HUES64 (cell line): ENCODE measurements around the gene WBP1L.

Experiments
- H3K27ac ChIP-seq: 2 replicates; pipeline ENCODE4 v1.7.0; 2013; ENCODE audit warnings: low read depth, low read length, inconsistent platforms
- H3K27me3 ChIP-seq: 2 replicates; pipeline ENCODE4 v1.6.1; 2013; ENCODE audit warnings: mild to moderate bottlenecking, low read length; ENCODE audit not compliant: insufficient read depth
- H3K36me3 ChIP-seq: 2 replicates; pipeline ENCODE4 v1.6.1; 2013; ENCODE audit warnings: mild to moderate bottlenecking, low read length; ENCODE audit not compliant: insufficient read depth
- H3K4me1 ChIP-seq: 2 replicates; pipeline ENCODE4 v1.6.1; 2013; ENCODE audit warnings: mild to moderate bottlenecking, low read length, moderate library complexity; ENCODE audit not compliant: insufficient read depth
- H3K4me3 ChIP-seq: 2 replicates; pipeline ENCODE4 v1.5.1; 2013; ENCODE audit warnings: mild to moderate bottlenecking, low read length, moderate library complexity
- H3K9ac ChIP-seq: 2 replicates; pipeline ENCODE4 v1.6.1; 2013; ENCODE audit warnings: mild to moderate bottlenecking, low read depth, low read length
- H3K9me3 ChIP-seq: 2 replicates; pipeline ENCODE4 v1.6.1; 2013; ENCODE audit warnings: low read depth, low read length; ENCODE audit not compliant: insufficient read depth
- WGBS: fragments of 150-250, 120-280 bp; methylation state at CpG from one replicate; pipeline ENCODE4 v1.1.7; 2013; ENCODE audit warnings: missing lambda C conversion rate; 5-methylcytosine and 5-hydroxymethylcytosine counted together

The WBP1L gene

GRCh38 chr10:102773320-102773719 lies 29.6 kb downstream of the WBP1L start:
- Histone ChIP-seq H3K4me3 (no peak overlapping the region), H3K9ac (no peak overlapping the region), H3K4me1 (peaks cover 29% of the 10 kb centered on the region), H3K9me3 (no peaks in the 10 kb centered on the region), H3K27ac (no peak overlapping the region), H3K27me3 (no peaks in the 10 kb centered on the region), H3K36me3 (no peaks in the 10 kb centered on the region)
- WGBS, result 89% methylated on average over 1 of the region's 1 CpG

- Histone ChIP-seq H3K27me3 (no peaks in the 10 kb centered on the region), H3K36me3 (no peaks in the 10 kb centered on the region), H3K9ac (no peak overlapping the region), H3K4me1 (peaks cover 36% of the 10 kb centered on the region), H3K9me3 (no peaks in the 10 kb centered on the region), H3K4me3 (no peak overlapping the region), H3K27ac (no peak overlapping the region)
- 81% methylated on average over 5 of the region's 5 CpGs for WGBS
Observed at GRCh38 chr10:102773986-102774385, 30.2 kb downstream of the WBP1L start.

- H3K36me3 ChIP-seq, result no peaks in the 10 kb centered on the region
- no peaks in the 10 kb centered on the region for H3K9me3 ChIP-seq
- peaks cover 42% of the 10 kb centered on the region for H3K4me1 ChIP-seq
- no peaks in the 10 kb centered on the region for H3K27me3 ChIP-seq
- H3K9ac ChIP-seq, result peak overlapping the region; percentile 72; the same call in 1 of the 2 replicates
- 73% methylated on average over 16 of the region's 16 CpGs for WGBS
- peak overlapping the region; percentile 45 for H3K4me3 ChIP-seq
- H3K27ac ChIP-seq, result peak overlapping the region; percentile 68
Observed at GRCh38 chr10:102775201-102775934, 31.6 kb downstream of the WBP1L start.

GRCh38 chr10:102775935-102776669 lies 32.4 kb downstream of the WBP1L start:
- Histone ChIP-seq H3K9ac (peak overlapping the region; percentile 72), H3K4me1 (peaks cover 47% of the 10 kb centered on the region), H3K27me3 (no peaks in the 10 kb centered on the region), H3K27ac (peak overlapping the region; percentile 68), H3K4me3 (peak overlapping the region; percentile 45), H3K9me3 (no peaks in the 10 kb centered on the region), H3K36me3 (no peaks in the 10 kb centered on the region)
- 15% methylated on average over 17 of the region's 17 CpGs for WGBS

- peak overlapping the region; percentile 68 for H3K27ac ChIP-seq
- H3K4me1 ChIP-seq, result peaks cover 51% of the 10 kb centered on the region
Observed at GRCh38 chr10:102776779-102777456, 33.2 kb downstream of the WBP1L start.

GRCh38 chr10:102777711-102778453 lies 34.1 kb downstream of the WBP1L start:
- WGBS, result 79% methylated on average over 17 of the region's 17 CpGs
- Histone ChIP-seq H3K27ac (no peak overlapping the region), H3K9me3 (no peaks in the 10 kb centered on the region), H3K4me3 (no peak overlapping the region), H3K36me3 (no peaks in the 10 kb centered on the region), H3K9ac (no peak overlapping the region; the same call in 1 of the 2 replicates), H3K27me3 (no peaks in the 10 kb centered on the region), H3K4me1 (peaks cover 60% of the 10 kb centered on the region)

More at GRCh38 chr10:102776779-102777456, 33.2 kb downstream of the WBP1L start:
- 2% methylated on average over 9 of the region's 9 CpGs for WGBS
- Histone ChIP-seq H3K4me3 (peak overlapping the region; percentile 45), H3K9me3 (no peaks in the 10 kb centered on the region), H3K9ac (peak overlapping the region; percentile 72), H3K27me3 (no peaks in the 10 kb centered on the region), H3K36me3 (no peaks in the 10 kb centered on the region)

GRCh38 chr10:102778781-102779180 lies 35.0 kb downstream of the WBP1L start:
- peaks cover 63% of the 10 kb centered on the region for H3K4me1 ChIP-seq
- H3K36me3 ChIP-seq, result no peaks in the 10 kb centered on the region
- H3K9ac ChIP-seq, result no peak overlapping the region
- no peaks in the 10 kb centered on the region for H3K27me3 ChIP-seq
- 80% methylated on average over 1 of the region's 2 CpGs for WGBS
- H3K4me3 ChIP-seq, result no peak overlapping the region
- no peaks in the 10 kb centered on the region for H3K9me3 ChIP-seq
- H3K27ac ChIP-seq, result no peak overlapping the region

GRCh38 chr10:102779680-102780526 lies 36.2 kb downstream of the WBP1L start:
- no peak overlapping the region for H3K9ac ChIP-seq
- no peak overlapping the region for H3K4me3 ChIP-seq
- no peaks in the 10 kb centered on the region for H3K9me3 ChIP-seq
- WGBS, result 55% methylated on average over 10 of the region's 10 CpGs
- peaks cover 63% of the 10 kb centered on the region for H3K4me1 ChIP-seq
- H3K36me3 ChIP-seq, result no peaks in the 10 kb centered on the region
- H3K27ac ChIP-seq, result no peak overlapping the region
- H3K27me3 ChIP-seq, result no peaks in the 10 kb centered on the region

- WGBS, result 90% methylated on average over 1 of the region's 1 CpG
- H3K4me1 ChIP-seq, result peaks cover 58% of the 10 kb centered on the region
Observed at GRCh38 chr10:102780527-102780808, 36.7 kb downstream of the WBP1L start.

GRCh38 chr10:102781090-102781920 lies 37.6 kb downstream of the WBP1L start:
- no peak overlapping the region for H3K27ac ChIP-seq
- H3K9me3 ChIP-seq, result no peaks in the 10 kb centered on the region
- H3K4me1 ChIP-seq, result peaks cover 50% of the 10 kb centered on the region
- 69% methylated on average over 7 of the region's 8 CpGs for WGBS
- H3K27me3 ChIP-seq, result no peaks in the 10 kb centered on the region
- no peaks in the 10 kb centered on the region for H3K36me3 ChIP-seq
- no peak overlapping the region for H3K4me3 ChIP-seq
- H3K9ac ChIP-seq, result no peak overlapping the region

More at GRCh38 chr10:102780527-102780808, 36.7 kb downstream of the WBP1L start:
- H3K27me3 ChIP-seq, result no peaks in the 10 kb centered on the region
- H3K9me3 ChIP-seq, result no peaks in the 10 kb centered on the region
- no peak overlapping the region for H3K4me3 ChIP-seq
- no peaks in the 10 kb centered on the region for H3K36me3 ChIP-seq
- no peak overlapping the region for H3K9ac ChIP-seq
- no peak overlapping the region for H3K27ac ChIP-seq
